Progenitor cell of endocrine pancreas (in vitro differentiated cells): ENCODE results near the gene ASPG. TPM values are rescaled to one million over a fixed set of nuclear protein-coding genes. Genes with fewer than 3 reads are reported as not detected.

Experiments
- DNase-seq: peaks from one replicate; pipeline ENCODE4 v3.0.0; 2021; ENCODE audit warnings: low spot score; ENCODE audit not compliant: unreplicated experiment
- H3K27ac Mint-ChIP-seq: 2 replicates; pipeline ENCODE4 v1.8.0; 2021; ENCODE audit warnings: mild to moderate bottlenecking, moderate library complexity, mixed read lengths
- H3K27me3 Mint-ChIP-seq: 2 replicates; pipeline ENCODE4 v1.8.0; 2021; ENCODE audit warnings: mixed read lengths
- H3K36me3 Mint-ChIP-seq: 2 replicates; pipeline ENCODE4 v1.8.0; 2022; ENCODE audit warnings: mixed read lengths; ENCODE audit not compliant: insufficient read depth
- H3K4me1 Mint-ChIP-seq: 2 replicates; pipeline ENCODE4 v1.8.0; 2021; ENCODE audit warnings: low read depth, mixed read lengths
- H3K4me3 Mint-ChIP-seq: 2 replicates; pipeline ENCODE4 v1.8.0; 2021; ENCODE audit warnings: low read depth, mild to moderate bottlenecking, moderate library complexity, mixed read lengths
- H3K9me3 Mint-ChIP-seq: 2 replicates; pipeline ENCODE4 v1.8.0; 2021; ENCODE audit warnings: low read depth, mixed read lengths
- CTCF ChIP-seq: fragments of 200-600 bp; sonication (generic); IDR thresholded peaks from one replicate; pipeline ENCODE4 v1.5.0; 2021; ENCODE audit warnings: antibody characterized with exemption, mild to moderate bottlenecking; ENCODE audit not compliant: unreplicated experiment
- total RNA-seq: library from RNA; stranded (reverse); gene quantifications from 2 replicates; pipeline ENCODE4 v1.2.1, GENCODE V29; 2021

ASPG gene
- total RNA-seq, 1 donor from 2014 or later: not detected

GRCh38 chr14:104105071-104105821 is 19.7 kb downstream of the ASPG start:
- no peak overlapping the region for H3K4me3 Mint-ChIP-seq
- H3K27ac Mint-ChIP-seq: no peak overlapping the region
- no peaks in the 10 kb centered on the region for H3K4me1 Mint-ChIP-seq
- no peak for TF ChIP-seq CTCF
- H3K36me3 Mint-ChIP-seq: no peaks in the 10 kb centered on the region
- H3K9me3 Mint-ChIP-seq: no peaks in the 10 kb centered on the region
- no peak for DNase-seq
- no peaks in the 10 kb centered on the region for H3K27me3 Mint-ChIP-seq

- Mint-ChIP-seq H3K9me3 (no peaks in the 10 kb centered on the region), H3K36me3 (no peaks in the 10 kb centered on the region), H3K4me1 (no peaks in the 10 kb centered on the region), H3K27ac (no peak overlapping the region), H3K4me3 (no peak overlapping the region), H3K27me3 (no peaks in the 10 kb centered on the region)
- DNase-seq: no peak
- no peak for TF ChIP-seq CTCF
These were observed 20.4 kb downstream of the ASPG start for GRCh38 chr14:104105822-104106470.

GRCh38 chr14:104106471-104106991 is 21.0 kb downstream of the ASPG start:
- no peak overlapping the region for H3K27ac Mint-ChIP-seq
- TF ChIP-seq CTCF: no peak
- no peak overlapping the region for H3K4me3 Mint-ChIP-seq
- H3K27me3 Mint-ChIP-seq: no peaks in the 10 kb centered on the region
- no peaks in the 10 kb centered on the region for H3K4me1 Mint-ChIP-seq
- no peaks in the 10 kb centered on the region for H3K9me3 Mint-ChIP-seq
- DNase-seq: no peak
- H3K36me3 Mint-ChIP-seq: no peaks in the 10 kb centered on the region

- Mint-ChIP-seq H3K4me3 (no peak overlapping the region), H3K4me1 (no peaks in the 10 kb centered on the region), H3K27me3 (no peaks in the 10 kb centered on the region), H3K9me3 (no peaks in the 10 kb centered on the region), H3K36me3 (no peaks in the 10 kb centered on the region), H3K27ac (no peak overlapping the region)
- TF ChIP-seq CTCF: no peak
- DNase-seq: no peak
These were observed 21.6 kb downstream of the ASPG start for GRCh38 chr14:104107101-104107581.

- no peaks in the 10 kb centered on the region for H3K27me3 Mint-ChIP-seq
- no peaks in the 10 kb centered on the region for H3K4me1 Mint-ChIP-seq
- no peaks in the 10 kb centered on the region for H3K9me3 Mint-ChIP-seq
- no peak for TF ChIP-seq CTCF
- no peaks in the 10 kb centered on the region for H3K36me3 Mint-ChIP-seq
- no peak for DNase-seq
- no peak overlapping the region for H3K4me3 Mint-ChIP-seq
- no peak overlapping the region for H3K27ac Mint-ChIP-seq
These were observed 22.4 kb downstream of the ASPG start for GRCh38 chr14:104107611-104108569.
